ENCODE measurements around the gene GABBR2.

DNA sequence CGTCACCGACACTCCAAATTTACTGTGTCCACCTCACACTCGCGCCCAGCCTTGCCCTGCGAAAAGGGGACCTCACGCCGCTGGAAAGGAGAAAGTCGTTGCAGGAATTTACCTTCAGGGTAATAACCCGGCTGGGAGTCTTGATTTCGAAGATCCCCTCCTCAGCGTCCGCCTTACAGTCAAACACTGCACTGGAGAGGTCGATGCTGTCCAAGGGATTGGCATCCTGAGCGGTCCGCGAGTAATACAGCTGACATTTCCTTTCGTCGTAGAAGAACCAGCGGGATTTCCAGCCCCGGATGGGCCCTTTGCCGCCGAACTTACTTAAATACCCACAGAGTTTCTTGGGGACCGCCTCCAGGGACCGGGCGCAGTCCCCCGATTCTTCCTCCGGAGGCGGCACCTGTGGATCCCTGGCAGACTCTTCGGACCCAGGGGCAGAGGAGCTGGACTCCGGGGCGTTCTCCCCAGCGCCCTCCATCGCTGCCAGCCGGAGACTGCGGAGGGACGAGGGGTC is 453.6 kb downstream of the GABBR2 start:
- TF ChIP-seq, protein P1, sequence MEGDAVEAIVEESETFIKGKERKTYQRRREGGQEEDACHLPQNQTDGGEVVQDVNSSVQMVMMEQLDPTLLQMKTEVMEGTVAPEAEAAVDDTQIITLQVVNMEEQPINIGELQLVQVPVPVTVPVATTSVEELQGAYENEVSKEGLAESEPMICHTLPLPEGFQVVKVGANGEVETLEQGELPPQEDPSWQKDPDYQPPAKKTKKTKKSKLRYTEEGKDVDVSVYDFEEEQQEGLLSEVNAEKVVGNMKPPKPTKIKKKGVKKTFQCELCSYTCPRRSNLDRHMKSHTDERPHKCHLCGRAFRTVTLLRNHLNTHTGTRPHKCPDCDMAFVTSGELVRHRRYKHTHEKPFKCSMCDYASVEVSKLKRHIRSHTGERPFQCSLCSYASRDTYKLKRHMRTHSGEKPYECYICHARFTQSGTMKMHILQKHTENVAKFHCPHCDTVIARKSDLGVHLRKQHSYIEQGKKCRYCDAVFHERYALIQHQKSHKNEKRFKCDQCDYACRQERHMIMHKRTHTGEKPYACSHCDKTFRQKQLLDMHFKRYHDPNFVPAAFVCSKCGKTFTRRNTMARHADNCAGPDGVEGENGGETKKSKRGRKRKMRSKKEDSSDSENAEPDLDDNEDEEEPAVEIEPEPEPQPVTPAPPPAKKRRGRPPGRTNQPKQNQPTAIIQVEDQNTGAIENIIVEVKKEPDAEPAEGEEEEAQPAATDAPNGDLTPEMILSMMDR (optimal IDR thresholded peaks at IDR 0.05 in 1 of 3, IDR thresholded peaks at IDR 0.05 in 1 of 3, conservative IDR thresholded peaks at IDR 0.05 in 1 of 3; ENCODE audit: extremely low read depth in 1 of 3, insufficient read depth in 2 of 3, low read length in 3 of 3): no peak
- TF ChIP-seq EZH2 (IDR thresholded peaks at IDR 0.05; ENCODE audit: low read length): no peak
